GM23338 (cell line): ENCODE results near the gene BPIFB2. TPM values are rescaled to one million over a fixed set of nuclear protein-coding genes. Genes with fewer than 3 reads are reported as not detected.

Experiments used
- ATAC-seq: fragments of 200-7000 bp; cut with Tn5 transposase; 3 replicates; pipeline ENCODE4 v1.9.1; 2020
- DNase-seq: peaks from one replicate; pipeline ENCODE4 v3.0.0-alpha.2; 2015; ENCODE audit warnings: low spot score
- H2AFZ ChIP-seq: fragments of 200-600 bp; sonication (generic); 2 replicates; pipeline ENCODE4 v1.8.0; 2016; ENCODE audit warnings: antibody characterized with exemption, mild to moderate bottlenecking, moderate library complexity
- H3F3A ChIP-seq: fragments of 200-600 bp; sonication (generic); replicated peaks from 2 replicates; pipeline ENCODE4 v1.8.0; 2017; ENCODE audit warnings: antibody characterized with exemption, mixed run types, low read depth
- H3K27ac ChIP-seq: fragments of 200-600 bp; sonication (generic); 2 replicates; pipeline ENCODE4 v1.6.1; 2016; ENCODE audit warnings: low read depth
- H3K27me3 ChIP-seq: fragments of 200-600 bp; sonication (generic); 2 replicates; pipeline ENCODE4 v1.8.0; 2016; ENCODE audit warnings: mild to moderate bottlenecking, mixed run types, moderate library complexity; ENCODE audit not compliant: insufficient read depth
- H3K36me3 ChIP-seq: fragments of 200-600 bp; sonication (generic); 2 replicates; pipeline ENCODE4 v1.8.0; 2016; ENCODE audit warnings: mild to moderate bottlenecking; ENCODE audit not compliant: insufficient read depth
- H3K4me1 ChIP-seq: fragments of 200-600 bp; sonication (generic); 2 replicates; pipeline ENCODE4 v1.8.0; 2016; ENCODE audit warnings: mild to moderate bottlenecking, moderate library complexity; ENCODE audit not compliant: insufficient read depth
- H3K4me2 ChIP-seq: fragments of 200-600 bp; sonication (generic); 2 replicates; pipeline ENCODE4 v1.7.1; 2017; ENCODE audit warnings: mixed run types
- H3K4me3 ChIP-seq: fragments of 200-600 bp; sonication (generic); 2 replicates; pipeline ENCODE4 v1.6.1; 2016; ENCODE audit warnings: mixed run types
- H3K79me2 ChIP-seq: fragments of 200-600 bp; sonication (generic); replicated peaks from 2 replicates; pipeline ENCODE4 v1.8.0; 2017; ENCODE audit warnings: mild to moderate bottlenecking; ENCODE audit not compliant: insufficient read depth
- H3K9me2 ChIP-seq: fragments of 200-600 bp; sonication (generic); 2 replicates; pipeline ENCODE4 v1.8.0; 2017; ENCODE audit not compliant: insufficient read depth
- H4K20me1 ChIP-seq: fragments of 200-600 bp; sonication (generic); replicated peaks from 2 replicates; pipeline ENCODE4 v1.8.0; 2017; ENCODE audit warnings: mild to moderate bottlenecking; ENCODE audit not compliant: insufficient read depth
- H3K27ac Mint-ChIP-seq: 2 replicates; pipeline ENCODE4 v1.8.0; 2020; ENCODE audit warnings: inconsistent platforms, mild to moderate bottlenecking, moderate library complexity, mixed read lengths
- H3K27me3 Mint-ChIP-seq: 3 replicates; pipeline ENCODE4 v1.8.0; 2022; ENCODE audit warnings: low read depth, mild to moderate bottlenecking, moderate library complexity, mixed read lengths, inconsistent platforms; ENCODE audit not compliant: insufficient read depth, poor library complexity
- H3K36me3 Mint-ChIP-seq: 3 replicates; pipeline ENCODE4 v1.8.0; 2021; ENCODE audit warnings: low read depth, mild to moderate bottlenecking, inconsistent platforms, moderate library complexity, mixed read lengths
- H3K4me1 Mint-ChIP-seq: 3 replicates; pipeline ENCODE4 v1.8.0; 2020; ENCODE audit warnings: mild to moderate bottlenecking, inconsistent platforms, mixed read lengths
- H3K4me3 Mint-ChIP-seq: 3 replicates; pipeline ENCODE4 v1.8.0; 2021; ENCODE audit warnings: moderate library complexity, mild to moderate bottlenecking, inconsistent platforms, mixed read lengths
- H3K9me3 Mint-ChIP-seq: 3 replicates; pipeline ENCODE4 v1.8.0; 2020; ENCODE audit warnings: moderate library complexity, mild to moderate bottlenecking, inconsistent platforms, mixed read lengths
- CREB1 ChIP-seq: fragments of 250-450 bp; sonication (Bioruptor Pico); IDR thresholded peaks from 2 replicates; pipeline ENCODE4 v1.5.0; 2020; ENCODE audit warnings: low read depth, mild to moderate bottlenecking, moderate library complexity
- JUNB ChIP-seq: IDR thresholded peaks from one replicate; pipeline ENCODE4 v1.6.1; 2016; ENCODE audit warnings: antibody characterized with exemption; ENCODE audit not compliant: unreplicated experiment
- POLR2AphosphoS5 ChIP-seq: IDR thresholded peaks from 2 replicates; pipeline ENCODE4 v1.6.1; 2016; ENCODE audit warnings: antibody characterized with exemption, low read depth
- REST ChIP-seq: IDR thresholded peaks from one replicate; pipeline ENCODE4 v1.6.1; 2018; ENCODE audit warnings: antibody characterized with exemption; ENCODE audit not compliant: unreplicated experiment
- STAT1 ChIP-seq: IDR thresholded peaks from one replicate; pipeline ENCODE4 v1.6.1; 2016; ENCODE audit warnings: antibody characterized with exemption; ENCODE audit not compliant: unreplicated experiment
- ZNF462 ChIP-seq: fragments of 250-450 bp; sonication (Bioruptor Pico); IDR thresholded peaks from 2 replicates; pipeline ENCODE4 v1.5.0; 2020; ENCODE audit warnings: mild to moderate bottlenecking, moderate library complexity
- polyA plus RNA-seq: library from polyadenylated mRNA; unstranded; fragments of >200 nt; fragmentation: Nextera tagmentation; extraction: Ambion mirVana; gene quantifications from 2 replicates; pipeline ENCODE4 v1.2.1, GENCODE V29; 2016
- total RNA-seq: library from RNA; depleted of rRNA; stranded (reverse); fragments of >200 nt; shearing (Covaris generic); gene quantifications from 2 replicates; pipeline ENCODE4 v1.2.3, GENCODE V29; 2014

The BPIFB2 gene
- total and polyA plus RNA-seq, 2 experiments from 2014 or later, result not detected

- Mint-ChIP-seq H3K27me3 (peaks cover 3% of the 10 kb centered on the region), H3K4me3 (no peak overlapping the region), H3K9me3 (0 out of 3 replicates have a peak, but pooled peaks cover under 1% of the 10 kb centered on the region), H3K27ac (no peak overlapping the region), H3K4me1 (no peaks in the 10 kb centered on the region), H3K36me3 (no peaks in the 10 kb centered on the region)
- Histone ChIP-seq H3K4me3 (no peak overlapping the region), H3K36me3 (no peaks in the 10 kb centered on the region), H3K4me2 (no peak overlapping the region), H3K4me1 (no peaks in the 10 kb centered on the region), H3K27me3 (no peaks in the 10 kb centered on the region), H2AFZ (no peak overlapping the region), H3K27ac (no peak overlapping the region), H3K9me2 (0 out of 2 replicates have a peak, but pooled peaks cover 6% of the 10 kb centered on the region), H3F3A (no peaks in the 10 kb centered on the region), H3K79me2 (no peaks in the 10 kb centered on the region), H4K20me1 (no peaks in the 10 kb centered on the region)
- DNase-seq (no peak), ATAC-seq (no peak)
- TF ChIP-seq REST (no peak), POLR2AphosphoS5 (no peak), ZNF462 (CRISPR knock-in tag) (no peak), JUNB (no peak), CREB1 (CRISPR knock-in tag) (no peak), STAT1 (no peak)
These were observed 20.6 kb downstream of the BPIFB2 start for GRCh38 chr20:33027769-33028751.
